Naive B cell (primary cell): ENCODE data around the gene CBFA2T3. TPM values are rescaled to one million over a fixed set of nuclear protein-coding genes. Genes with fewer than 3 reads are reported as not detected.
A peak's percentile ranks its signal among the peaks of the same experiment; 100 is the strongest.

ENCODE experiments used
- ATAC-seq, 2 donors: fragments of 150-1000 bp; cut with Tn5 transposase; 2 replicates each; pipeline ENCODE4 v1.10.0; 2021; ENCODE audit warnings: low read depth in 2 of 2, mild to moderate bottlenecking in 2 of 2, moderate library complexity in 2 of 2
- DNase-seq: peaks from one replicate; pipeline ENCODE4 v3.0.0; 2022
- H3K27ac Mint-ChIP-seq, 6 donors: one replicate each; pipeline ENCODE4 v1.8.0; 2020 to 2022; ENCODE audit warnings: mild to moderate bottlenecking in 6 of 6, mixed read lengths in 6 of 6, moderate library complexity in 5 of 6, inconsistent platforms in 2 of 6
- H3K27me3 Mint-ChIP-seq, 3 donors: one replicate each; pipeline ENCODE4 v1.8.0; 2021 to 2022; ENCODE audit warnings: mixed read lengths in 3 of 3, mild to moderate bottlenecking in 1 of 3
- H3K36me3 Mint-ChIP-seq, 2 donors: one replicate each; pipeline ENCODE4 v1.8.0; 2020 to 2022; ENCODE audit warnings: mixed read lengths in 2 of 2, inconsistent platforms in 1 of 2, mild to moderate bottlenecking in 1 of 2
- H3K4me1 Mint-ChIP-seq, 3 donors: one replicate each; pipeline ENCODE4 v1.8.0; 2020 to 2022; ENCODE audit warnings: mixed read lengths in 3 of 3, inconsistent platforms in 1 of 3, mild to moderate bottlenecking in 1 of 3, moderate library complexity in 1 of 3
- H3K4me3 Mint-ChIP-seq, 8 donors: one replicate each; pipeline ENCODE4 v1.8.0; 2020 to 2022; ENCODE audit warnings: mild to moderate bottlenecking in 8 of 8, mixed read lengths in 8 of 8, moderate library complexity in 8 of 8, inconsistent platforms in 2 of 8
- H3K9me3 Mint-ChIP-seq, 7 donors: one replicate each; pipeline ENCODE4 v1.8.0; 2020 to 2022; ENCODE audit warnings: mixed read lengths in 7 of 7, mild to moderate bottlenecking in 5 of 7, inconsistent platforms in 2 of 7, moderate library complexity in 1 of 7
- polyA plus RNA-seq, 6 donors: library from polyadenylated mRNA; unstranded; fragments of 300-500 nt; fragmentation: Illumina TruSeq; gene quantifications; one replicate each; pipeline ENCODE4 v1.2.3, GENCODE V29; 2021; ENCODE audit warnings: low read depth in 6 of 6

Gene CBFA2T3
- polyA plus RNA-seq, 6 donors from 2014 or later: 0.14 to 19.0 (median 10.0) TPM

DNA sequence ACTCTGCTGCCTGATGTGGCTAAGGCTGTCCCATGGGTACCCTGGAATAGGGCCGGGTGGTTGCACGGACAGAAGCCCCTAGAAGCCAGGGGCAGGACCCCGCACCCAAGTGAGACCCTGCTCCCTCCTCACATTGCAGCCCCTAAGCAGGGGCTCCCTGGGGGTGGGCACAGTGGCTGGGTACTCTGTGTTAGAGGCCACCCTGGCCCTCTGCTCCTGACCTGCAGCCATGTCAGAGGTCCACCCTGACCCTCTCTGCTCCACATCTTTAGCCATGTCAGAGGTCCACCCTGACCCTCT is 2.1 kb downstream of the CBFA2T3 start:
- H3K36me3 Mint-ChIP-seq: no peaks in the 10 kb centered on the region
- no peak for DNase-seq
- no peaks in the 10 kb centered on the region for H3K27me3 Mint-ChIP-seq
- H3K9me3 Mint-ChIP-seq: peaks cover 0 to 2% (median 0%) of the 10 kb centered on the region in 7 donors
- H3K27ac Mint-ChIP-seq: peak overlapping the region; percentile 28 to 94 (median 74)
- no peak for ATAC-seq
- peaks cover 69 to 92% (median 85%) of the 10 kb centered on the region in 3 donors for H3K4me1 Mint-ChIP-seq
- peak overlapping the region; percentile 78 to 94 (median 92) for H3K4me3 Mint-ChIP-seq

DNA sequence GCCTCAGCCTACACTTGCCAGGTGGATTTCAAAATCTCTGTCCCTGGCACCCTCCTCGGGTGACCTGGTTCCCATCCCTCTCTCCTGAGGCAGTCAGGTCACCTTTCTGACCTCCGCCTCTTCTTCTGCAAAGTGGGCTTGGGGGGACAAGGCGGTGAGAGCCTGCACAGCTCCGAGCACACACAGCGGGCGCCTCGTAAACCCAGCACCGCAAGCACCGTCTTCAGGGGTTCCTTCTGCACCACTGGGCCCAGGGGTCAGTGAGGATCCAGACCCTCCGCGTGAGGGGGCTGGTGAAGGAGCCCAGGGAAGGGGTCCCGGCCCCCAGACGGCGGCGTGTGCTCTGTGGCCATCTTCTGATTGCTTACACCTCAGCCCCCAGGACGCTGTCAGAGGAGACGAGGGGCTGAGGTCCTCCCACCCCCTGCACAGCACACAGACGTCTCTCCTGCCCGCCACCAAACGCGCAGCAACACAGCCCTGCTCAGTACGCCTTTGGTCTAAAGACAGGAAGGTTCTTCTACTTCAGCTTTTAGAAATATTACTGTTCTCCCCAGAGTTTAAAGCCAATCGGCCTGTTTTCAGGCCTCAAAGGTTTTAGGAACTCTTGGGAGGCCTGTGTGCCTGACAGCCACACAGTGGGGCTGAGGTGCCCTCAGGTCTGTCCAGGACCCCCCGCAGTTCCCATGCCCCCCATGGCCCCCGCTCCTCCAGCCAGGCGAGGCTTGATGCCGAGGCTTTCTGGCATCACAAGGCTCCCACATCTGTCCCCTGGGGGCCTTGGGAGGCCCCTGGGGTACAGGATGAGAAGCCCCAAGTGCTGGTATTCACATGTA is 2.7 kb downstream of the CBFA2T3 start:
- DNase-seq: no peak

DNA sequence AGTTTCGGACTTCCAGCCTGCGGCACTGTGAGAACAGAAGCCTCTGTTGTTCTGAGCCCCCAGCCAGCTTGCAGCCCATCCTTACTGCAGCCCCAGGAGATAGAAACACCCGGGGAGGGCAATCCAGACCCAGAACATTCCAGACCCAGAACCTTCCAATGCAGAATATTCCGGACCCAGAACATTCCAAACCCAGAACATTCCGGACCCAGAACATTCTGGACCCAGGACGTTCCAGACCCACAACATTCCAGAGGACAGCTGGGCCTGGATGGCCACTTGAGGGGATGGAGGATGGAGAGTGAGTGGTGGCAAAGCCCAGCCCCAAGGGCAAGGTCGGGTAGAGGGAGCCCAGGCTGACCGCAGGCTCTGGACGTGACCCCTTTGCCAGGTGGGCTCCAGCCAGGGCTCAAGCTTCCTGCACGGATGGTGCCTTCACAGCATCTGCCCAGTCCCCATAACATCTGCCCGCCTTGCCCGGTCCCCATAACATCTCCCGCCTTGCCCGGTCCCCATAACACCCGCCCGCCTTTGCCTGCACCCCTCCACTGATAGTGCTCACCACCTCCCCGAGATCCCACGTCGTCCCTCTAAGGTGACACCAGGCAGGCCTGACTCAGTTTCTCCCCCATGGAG is 3.5 kb downstream of the CBFA2T3 start:
- no peak for DNase-seq
- ATAC-seq: no peak
- Mint-ChIP-seq H3K9me3 (no peaks in the 10 kb centered on the region), H3K4me3 (peak overlapping the region in 7 of 8 donors; percentile 30 to 94 (median 66)), H3K27me3 (no peaks in the 10 kb centered on the region), H3K36me3 (no peaks in the 10 kb centered on the region), H3K4me1 (peaks cover 63 to 92% (median 79%) of the 10 kb centered on the region in 3 donors), H3K27ac (peak overlapping the region in 3 of 6 donors; percentile 51 to 96 (median 82))

More for the DNA sequence above, 2.7 kb downstream of the CBFA2T3 start:
- no peak for ATAC-seq
- H3K27me3 Mint-ChIP-seq: no peaks in the 10 kb centered on the region
- H3K4me1 Mint-ChIP-seq: peaks cover 66 to 92% (median 82%) of the 10 kb centered on the region in 3 donors
- H3K36me3 Mint-ChIP-seq: no peaks in the 10 kb centered on the region
- peak overlapping the region; percentile 30 to 94 (median 92) for H3K4me3 Mint-ChIP-seq
- H3K9me3 Mint-ChIP-seq: no peaks in the 10 kb centered on the region
- H3K27ac Mint-ChIP-seq: peak overlapping the region; percentile 70 to 94 (median 81)

DNA sequence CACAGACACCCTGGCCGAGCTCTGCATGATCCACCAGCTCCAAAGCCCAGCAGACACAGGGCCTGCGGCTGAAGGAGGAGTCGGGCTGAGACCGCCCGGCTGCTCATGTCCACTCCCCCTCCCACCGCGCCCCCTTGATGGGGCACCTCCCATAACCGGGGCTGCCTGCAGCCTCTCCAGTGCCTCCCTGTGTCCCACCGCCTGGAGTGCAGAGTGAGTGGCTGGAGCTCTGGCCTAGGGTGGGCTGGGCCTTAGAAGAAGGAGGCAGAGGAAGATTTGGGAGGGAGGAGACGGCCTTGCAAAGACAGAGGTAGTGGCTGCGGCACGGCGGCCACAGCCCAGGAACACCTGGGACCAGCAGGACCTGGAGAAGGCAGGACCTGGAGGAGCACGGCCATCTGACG is 4.0 kb downstream of the CBFA2T3 start:
- H3K9me3 Mint-ChIP-seq: no peaks in the 10 kb centered on the region
- H3K4me1 Mint-ChIP-seq: peaks cover 62 to 94% (median 81%) of the 10 kb centered on the region in 3 donors
- no peaks in the 10 kb centered on the region for H3K36me3 Mint-ChIP-seq
- DNase-seq (no peak), ATAC-seq (no peak)
- peak overlapping the region in 2 of 6 donors; percentile 89 to 96 for H3K27ac Mint-ChIP-seq
- no peaks in the 10 kb centered on the region for H3K27me3 Mint-ChIP-seq
- H3K4me3 Mint-ChIP-seq: peak overlapping the region in 6 of 8 donors; percentile 12 to 94 (median 72)

DNA sequence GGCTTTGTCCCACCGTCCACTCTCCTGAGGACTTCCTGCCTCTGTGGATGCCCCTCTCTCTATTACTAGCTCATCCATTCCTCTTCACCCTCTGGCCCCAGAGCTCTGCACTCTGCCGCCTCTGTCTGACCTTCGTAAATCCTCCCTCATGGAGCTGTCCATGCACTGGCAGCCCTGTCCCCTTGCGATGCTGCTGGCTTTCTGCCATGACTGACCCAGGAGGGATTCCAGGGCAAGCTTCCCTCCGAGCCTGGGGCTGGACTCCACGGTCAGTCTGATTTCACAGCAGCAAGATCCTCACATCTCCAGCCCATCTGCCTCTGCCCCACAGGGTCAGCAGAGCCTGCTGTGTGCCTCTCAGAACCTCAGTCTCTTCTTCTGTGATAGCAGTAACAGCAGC is 4.7 kb downstream of the CBFA2T3 start:
- Mint-ChIP-seq H3K27me3 (no peaks in the 10 kb centered on the region), H3K36me3 (no peaks in the 10 kb centered on the region), H3K4me1 (peaks cover 66 to 97% (median 79%) of the 10 kb centered on the region in 3 donors), H3K4me3 (peak overlapping the region; percentile 48 to 94 (median 74)), H3K27ac (peak overlapping the region in 4 of 6 donors; percentile 78 to 96 (median 92)), H3K9me3 (no peaks in the 10 kb centered on the region)
- no peak for ATAC-seq
- no peak for DNase-seq

DNA sequence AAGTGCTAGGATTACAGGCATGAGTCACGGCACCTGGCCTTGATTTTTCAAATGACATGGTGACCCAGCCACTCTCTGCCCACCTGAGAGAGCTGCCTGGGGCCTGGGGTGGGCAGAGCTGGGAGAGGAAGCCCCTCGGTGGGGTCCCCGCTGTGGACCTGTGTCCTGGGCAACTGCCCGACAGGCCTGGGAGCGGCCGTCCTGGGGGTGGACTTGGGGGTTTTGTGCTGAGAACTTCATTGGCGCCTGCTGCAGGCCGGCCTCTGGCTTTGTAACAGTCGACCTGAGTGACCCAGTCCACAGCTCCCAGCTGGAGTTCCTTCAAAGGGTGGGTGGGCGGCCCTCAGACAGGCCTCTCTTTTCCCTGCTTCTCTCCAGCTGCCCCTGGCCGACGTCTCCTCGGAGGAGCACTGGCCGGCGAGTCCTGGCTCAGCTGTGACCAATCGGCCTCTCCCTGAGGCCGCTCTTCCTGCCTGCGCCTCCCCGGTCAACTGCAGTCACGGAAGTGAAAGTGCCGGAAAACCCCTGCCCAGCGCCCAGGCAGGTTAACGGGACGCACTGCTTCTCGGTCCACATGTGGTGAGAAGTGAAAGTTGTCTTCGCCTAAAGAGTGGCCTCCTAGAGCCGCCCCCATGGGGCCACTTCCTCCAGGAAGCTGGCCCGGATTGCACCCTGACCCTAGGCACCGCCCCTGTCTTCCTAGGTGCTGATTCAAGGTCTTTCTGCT is 5.5 kb downstream of the CBFA2T3 start:
- Mint-ChIP-seq H3K9me3 (no peaks in the 10 kb centered on the region), H3K36me3 (no peaks in the 10 kb centered on the region), H3K4me3 (peak overlapping the region; percentile 7 to 94 (median 75)), H3K27ac (peak overlapping the region; percentile 24 to 96 (median 89)), H3K4me1 (peaks cover 69 to 97% (median 79%) of the 10 kb centered on the region in 3 donors), H3K27me3 (no peaks in the 10 kb centered on the region)
- peak; percentile 76 for DNase-seq
- peak; percentile 19 to 25 for ATAC-seq

DNA sequence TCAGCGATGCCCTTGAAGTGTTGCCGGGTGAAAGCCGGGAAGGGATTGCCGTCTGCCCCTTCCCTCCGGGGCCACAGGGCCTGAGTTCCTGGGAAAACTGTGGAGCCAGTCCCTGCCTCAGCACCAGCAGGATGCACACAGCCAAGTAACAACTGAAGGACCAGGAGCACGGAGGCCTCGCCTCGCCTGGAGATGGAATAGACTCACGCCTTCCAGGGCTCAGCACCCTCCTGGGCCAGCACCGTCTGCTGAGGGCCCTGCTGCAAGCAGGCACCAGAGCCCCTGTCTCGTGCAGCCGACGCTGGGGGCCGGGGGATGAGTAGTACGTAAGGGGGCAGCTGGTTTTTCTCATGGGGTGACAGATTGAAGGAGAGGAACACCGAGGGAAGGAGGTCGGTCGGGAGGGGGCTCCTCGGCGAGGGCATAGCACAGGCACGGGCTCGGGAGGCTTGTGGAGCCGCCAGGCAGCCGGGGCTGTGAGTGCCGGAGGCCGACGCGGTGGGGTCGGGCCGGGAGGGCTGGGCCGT is 6.4 kb downstream of the CBFA2T3 start:
- peak overlapping the region in 5 of 8 donors; percentile 45 to 94 (median 50) for H3K4me3 Mint-ChIP-seq
- H3K27ac Mint-ChIP-seq: peak overlapping the region in 5 of 6 donors; percentile 46 to 96 (median 67)
- H3K36me3 Mint-ChIP-seq: no peaks in the 10 kb centered on the region
- H3K9me3 Mint-ChIP-seq: no peaks in the 10 kb centered on the region
- DNase-seq: no peak
- no peak for ATAC-seq
- H3K4me1 Mint-ChIP-seq: peaks cover 65 to 97% (median 81%) of the 10 kb centered on the region in 3 donors
- H3K27me3 Mint-ChIP-seq: no peaks in the 10 kb centered on the region

DNA sequence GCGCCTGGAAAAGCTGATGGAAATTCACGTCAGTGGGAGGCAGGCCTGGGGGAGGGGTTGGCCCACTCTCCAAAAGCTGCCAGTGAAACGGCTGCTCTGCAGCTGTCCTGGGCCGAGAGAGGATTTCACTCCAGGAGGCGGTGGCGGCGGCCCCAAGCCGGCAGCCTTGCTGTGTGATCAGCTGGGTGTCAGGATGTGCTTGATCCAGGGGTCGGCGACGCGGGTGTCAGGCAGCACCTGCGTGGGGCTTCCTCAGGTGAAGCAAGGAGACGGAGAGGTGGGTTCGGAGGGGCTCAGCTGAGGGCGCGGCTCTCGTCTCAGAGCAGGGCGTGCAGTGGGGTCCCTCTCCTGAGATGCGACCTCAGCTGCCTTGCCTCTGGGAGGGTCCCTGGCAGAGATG is 7.0 kb downstream of the CBFA2T3 start:
- Mint-ChIP-seq H3K4me1 (peaks cover 60 to 97% (median 81%) of the 10 kb centered on the region in 3 donors), H3K27ac (peak overlapping the region in 3 of 6 donors; percentile 65 to 91 (median 89)), H3K36me3 (no peaks in the 10 kb centered on the region), H3K27me3 (no peaks in the 10 kb centered on the region), H3K9me3 (no peaks in the 10 kb centered on the region), H3K4me3 (peak overlapping the region in 6 of 8 donors; percentile 22 to 94 (median 42))
- DNase-seq (no peak), ATAC-seq (no peak)

DNA sequence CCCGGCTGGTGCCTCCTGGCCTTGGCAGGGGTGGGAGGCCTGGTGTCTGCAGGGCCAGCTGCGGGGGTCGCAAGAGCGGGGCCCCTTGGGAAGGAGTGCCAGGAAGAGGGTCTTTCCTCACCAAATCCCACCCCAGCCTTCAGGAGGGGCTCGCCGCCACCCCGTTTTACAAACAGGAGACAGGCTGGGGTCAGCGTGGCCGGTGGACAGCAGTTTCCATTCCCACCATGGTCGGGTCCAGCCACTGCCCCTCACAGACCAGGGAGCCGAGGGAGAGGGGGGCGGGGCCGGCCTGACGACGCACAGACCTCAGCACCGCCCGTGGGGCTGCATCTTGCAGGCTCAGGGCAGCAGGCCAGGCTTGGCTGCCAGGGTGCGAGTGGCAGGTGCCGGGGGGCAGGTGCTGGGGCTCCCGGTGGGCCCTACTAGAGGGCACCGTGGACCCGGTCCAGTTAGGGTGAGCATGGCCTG is 7.6 kb downstream of the CBFA2T3 start:
- DNase-seq (no peak), ATAC-seq (no peak)
- Mint-ChIP-seq H3K27me3 (no peaks in the 10 kb centered on the region), H3K4me1 (peaks cover 60 to 97% (median 81%) of the 10 kb centered on the region in 3 donors), H3K27ac (peak overlapping the region in 3 of 6 donors; percentile 78 to 95 (median 87)), H3K9me3 (no peaks in the 10 kb centered on the region), H3K4me3 (peak overlapping the region in 5 of 8 donors; percentile 19 to 94 (median 62)), H3K36me3 (no peaks in the 10 kb centered on the region)

DNA sequence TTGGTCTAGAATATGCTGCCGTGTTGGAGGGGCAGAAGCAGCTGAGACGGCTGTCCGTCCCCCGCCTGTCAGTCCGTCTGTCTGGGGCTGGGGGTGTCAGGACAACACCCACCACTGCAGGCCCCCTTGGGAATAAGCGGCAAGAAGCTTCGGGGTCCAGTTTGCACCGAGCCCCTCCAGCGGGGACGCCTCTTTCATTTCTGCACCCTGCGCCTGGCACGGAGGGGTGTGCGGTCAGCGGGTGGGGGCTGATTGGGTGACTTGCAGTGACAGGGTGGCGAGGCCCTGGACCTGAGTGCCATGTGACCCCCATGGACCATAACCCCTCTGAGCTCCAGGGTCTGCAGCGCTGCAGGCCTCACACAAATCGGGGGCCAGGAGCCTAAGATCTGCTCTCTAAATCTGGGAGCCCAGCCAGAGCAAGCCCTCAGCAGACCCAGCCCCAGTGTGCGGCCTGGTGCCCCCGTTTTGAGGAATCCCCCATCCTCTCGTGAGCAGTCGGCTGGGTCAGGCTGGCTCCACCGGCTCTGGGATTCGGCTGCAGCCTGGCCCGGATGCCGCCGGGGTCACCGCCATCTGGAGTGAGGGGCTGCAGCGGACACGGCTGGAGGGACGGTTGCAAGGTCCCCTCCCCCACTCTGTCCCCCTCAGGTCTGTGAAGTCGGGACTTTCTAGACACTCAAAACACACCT is 8.3 kb downstream of the CBFA2T3 start:
- H3K4me3 Mint-ChIP-seq: peak overlapping the region; percentile 61 to 94 (median 84)
- peak overlapping the region; percentile 87 to 98 (median 96) for H3K27ac Mint-ChIP-seq
- DNase-seq (no peak), ATAC-seq (no peak)
- no peaks in the 10 kb centered on the region for H3K9me3 Mint-ChIP-seq
- no peaks in the 10 kb centered on the region for H3K27me3 Mint-ChIP-seq
- H3K4me1 Mint-ChIP-seq: peaks cover 54 to 92% (median 81%) of the 10 kb centered on the region in 3 donors
- H3K36me3 Mint-ChIP-seq: no peaks in the 10 kb centered on the region

DNA sequence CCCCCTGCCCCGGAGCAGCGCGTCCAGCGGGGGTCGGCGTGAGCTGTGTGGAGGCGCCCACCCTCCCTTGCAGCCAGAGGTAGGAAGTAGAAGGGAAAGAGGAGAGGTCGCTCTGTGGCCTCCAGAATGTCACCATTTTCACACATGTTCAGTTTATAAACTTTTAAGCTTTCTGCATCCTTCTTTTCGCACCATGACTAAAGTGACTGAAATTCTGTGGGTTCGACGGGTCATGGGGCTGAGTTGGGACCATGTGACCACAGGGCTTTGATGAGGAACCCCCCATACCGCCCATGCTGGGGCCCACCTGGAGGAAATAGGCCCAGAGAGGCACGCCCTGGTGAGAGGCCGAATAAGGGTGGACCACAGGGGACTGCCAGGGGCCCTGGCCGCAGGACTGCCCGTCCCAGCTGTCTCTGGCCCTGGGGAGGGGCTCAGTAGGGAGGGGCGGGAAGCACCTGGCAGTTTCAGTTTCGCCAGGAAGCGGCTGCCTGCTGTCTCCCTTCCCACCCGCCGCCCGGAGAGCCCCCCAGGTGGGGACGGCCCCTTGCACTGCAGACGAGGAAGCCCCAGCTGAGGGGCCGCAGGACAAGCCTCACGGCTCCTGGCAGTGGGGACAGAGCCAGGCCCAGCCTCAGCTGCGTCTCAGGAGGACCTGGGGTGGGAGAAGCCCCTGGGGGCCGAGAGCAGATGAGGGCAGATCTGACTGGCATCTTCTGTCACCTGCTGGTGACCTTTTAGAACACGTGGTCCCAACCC is 9.0 kb downstream of the CBFA2T3 start:
- Mint-ChIP-seq H3K4me1 (peaks cover 47 to 84% (median 80%) of the 10 kb centered on the region in 3 donors), H3K4me3 (peak overlapping the region; percentile 61 to 94 (median 84)), H3K9me3 (no peaks in the 10 kb centered on the region), H3K27me3 (no peaks in the 10 kb centered on the region), H3K27ac (peak overlapping the region; percentile 87 to 98 (median 97)), H3K36me3 (no peaks in the 10 kb centered on the region)
- DNase-seq (peak; percentile 93), ATAC-seq (peak; percentile 73 to 80)
